SHP77 (cell line): ENCODE measurements around the gene IFIT1.
"Not testable (repeated sequence)": the region's sequence is repeated elsewhere in the genome, so short reads cannot be mapped to it uniquely, and the experiment has no call there.

Experiments
- DNase-seq, 2 experiments: peaks; one replicate each; lab custom pipeline; 2025; lab: John Stamatoyannopoulos, UW

The IFIT1 gene

DNA sequence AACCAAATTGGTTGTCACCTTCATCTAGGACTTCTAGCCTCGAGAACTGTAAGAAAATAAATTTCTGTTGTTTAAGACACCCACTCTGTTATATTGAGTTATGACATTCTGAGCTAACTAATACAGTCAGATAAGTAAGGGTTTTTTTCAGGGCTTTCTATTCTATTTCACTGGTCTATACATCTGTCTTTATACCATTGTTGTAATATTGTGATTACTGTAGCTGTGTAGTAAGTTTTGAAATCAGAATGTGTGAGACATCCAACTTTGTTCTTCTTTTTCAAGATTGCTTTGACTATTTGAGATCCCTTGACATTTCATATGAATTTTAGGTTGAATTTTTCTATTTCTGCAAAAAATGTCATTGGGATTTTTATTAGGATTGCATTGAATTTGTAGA, 7.5 kb downstream of the IFIT1 start:
- no peak for DNase-seq

DNA sequence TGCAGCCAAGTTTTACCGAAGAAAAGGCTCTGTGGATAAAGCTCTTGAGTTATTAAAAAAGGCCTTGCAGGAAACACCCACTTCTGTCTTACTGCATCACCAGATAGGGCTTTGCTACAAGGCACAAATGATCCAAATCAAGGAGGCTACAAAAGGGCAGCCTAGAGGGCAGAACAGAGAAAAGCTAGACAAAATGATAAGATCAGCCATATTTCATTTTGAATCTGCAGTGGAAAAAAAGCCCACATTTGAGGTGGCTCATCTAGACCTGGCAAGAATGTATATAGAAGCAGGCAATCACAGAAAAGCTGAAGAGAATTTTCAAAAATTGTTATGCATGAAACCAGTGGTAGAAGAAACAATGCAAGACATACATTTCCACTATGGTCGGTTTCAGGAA, 10.6 kb downstream of the IFIT1 start:
- no peak for DNase-seq

DNA sequence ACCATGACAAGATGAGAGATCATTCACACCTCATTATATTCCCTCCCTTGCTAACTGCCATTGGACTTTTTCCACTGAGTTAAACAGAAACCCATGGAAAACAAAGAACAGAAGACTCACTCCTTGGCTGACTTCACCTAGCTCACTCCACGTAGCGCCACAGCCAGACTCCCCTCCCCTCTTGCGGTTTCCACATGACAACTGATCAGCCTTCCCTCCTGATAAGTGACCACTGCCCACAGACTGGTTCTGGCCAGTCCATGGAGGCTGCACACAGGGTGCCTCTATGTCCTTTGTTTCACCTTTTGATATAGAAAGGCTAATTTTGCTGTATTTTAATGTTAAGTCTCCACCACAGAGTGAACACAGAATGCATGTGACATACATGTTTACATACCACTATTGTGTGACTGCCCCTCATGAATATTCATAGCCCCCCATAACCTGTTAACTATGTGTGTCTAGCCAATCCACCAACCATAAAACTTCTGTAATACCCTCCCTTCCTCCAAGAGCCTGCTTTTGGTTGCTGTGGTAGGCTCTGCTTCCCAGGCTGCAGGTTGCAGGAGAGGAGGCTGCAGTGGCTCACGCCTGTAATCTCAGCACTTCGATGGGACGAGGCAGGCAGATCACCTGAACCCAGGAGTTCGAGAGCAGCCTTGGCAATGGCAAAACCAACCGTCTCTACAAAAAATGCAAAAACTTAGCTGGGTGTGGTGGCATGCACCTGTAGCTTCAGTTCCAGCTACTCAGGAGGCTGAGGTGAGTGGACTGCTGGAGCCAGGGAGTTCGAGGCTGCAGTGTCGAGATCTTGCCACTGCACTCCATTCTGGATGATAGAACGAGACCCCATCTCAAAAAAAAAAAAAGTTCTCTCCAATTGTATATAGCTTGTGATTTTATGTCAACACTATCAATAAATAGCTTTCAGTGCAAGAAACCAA, 12.0 kb downstream of the IFIT1 start:
- no peak for DNase-seq

DNA sequence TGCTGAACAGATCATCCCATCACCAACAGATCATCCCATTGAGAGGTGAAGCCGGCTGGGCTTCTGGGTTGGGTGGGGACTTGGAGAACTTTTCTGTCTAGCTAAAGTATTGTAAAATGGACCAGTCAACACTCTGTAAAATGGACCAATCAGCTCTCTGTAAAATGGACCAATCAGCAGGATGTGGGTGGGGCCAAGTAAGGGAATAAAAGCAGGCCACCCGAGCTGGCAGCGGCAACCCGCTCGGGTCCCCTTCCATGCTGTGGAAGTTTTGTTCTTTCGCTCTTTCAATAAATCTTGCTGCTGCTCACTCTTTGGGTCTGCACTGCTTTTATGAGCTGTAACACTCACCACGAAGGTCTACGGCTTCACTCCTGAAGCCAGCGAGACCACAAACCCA, 13.8 kb downstream of the IFIT1 start:
- DNase-seq: not testable (repeated sequence)

DNA sequence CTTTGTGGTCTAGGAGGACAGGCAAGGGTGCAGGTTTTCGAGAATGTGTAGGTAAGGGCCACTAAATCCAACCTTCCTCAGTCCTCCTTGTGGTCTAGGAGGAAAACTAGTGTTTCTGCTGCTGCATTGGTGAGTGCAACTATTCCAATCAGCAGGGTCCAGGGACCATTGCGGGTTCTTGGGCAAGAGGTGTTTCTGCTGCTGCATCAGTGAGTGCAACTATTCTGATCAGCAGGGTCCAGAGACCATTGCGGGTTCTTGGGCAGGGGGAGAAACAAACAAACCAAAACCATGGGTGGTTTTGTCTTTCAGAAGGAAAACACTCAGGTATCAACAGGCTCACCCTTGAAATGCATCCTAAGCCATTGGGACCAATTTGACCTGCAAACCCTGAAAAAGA, 15.4 kb downstream of the IFIT1 start:
- DNase-seq: not testable (repeated sequence)

DNA sequence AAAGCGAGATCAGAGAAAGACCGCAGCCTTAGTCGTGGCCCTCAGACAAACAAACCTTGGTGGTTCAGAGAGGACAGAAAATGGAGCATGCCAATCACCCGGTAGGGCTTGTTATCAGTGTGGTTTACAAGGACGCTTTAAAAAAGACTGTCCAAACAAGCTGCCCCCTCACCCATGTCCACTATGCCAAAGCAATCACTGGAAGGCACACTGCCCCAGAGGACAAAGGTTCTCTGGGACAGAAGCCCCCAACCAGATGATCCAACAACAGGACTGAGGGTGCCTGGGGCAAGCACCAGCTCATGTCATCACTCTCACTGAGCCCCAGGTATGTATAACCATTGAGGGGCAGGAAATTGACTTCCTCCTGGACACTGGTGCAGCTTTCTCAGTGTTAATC, 16.9 kb downstream of the IFIT1 start:
- DNase-seq: not testable (repeated sequence)

DNA sequence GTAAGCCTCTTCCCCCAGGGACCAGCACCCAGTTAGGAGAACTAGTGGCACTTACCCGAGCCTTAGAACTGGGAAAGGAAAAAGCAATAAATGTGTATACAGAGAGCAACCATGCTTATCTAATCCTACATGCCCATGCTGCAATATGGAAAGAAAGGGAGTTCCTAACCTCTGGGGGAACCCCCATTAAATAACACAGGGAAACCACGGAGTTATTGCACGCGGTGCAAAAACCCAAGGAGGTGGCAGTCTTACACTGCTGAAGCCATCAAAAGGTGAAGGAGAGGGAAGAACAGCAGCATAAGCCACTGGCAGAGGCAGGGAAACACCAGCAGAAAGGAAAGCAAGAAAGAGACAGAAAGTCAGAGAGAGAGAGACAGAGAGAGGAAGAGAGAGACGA, 18.1 kb downstream of the IFIT1 start:
- not testable (repeated sequence) for DNase-seq

DNA sequence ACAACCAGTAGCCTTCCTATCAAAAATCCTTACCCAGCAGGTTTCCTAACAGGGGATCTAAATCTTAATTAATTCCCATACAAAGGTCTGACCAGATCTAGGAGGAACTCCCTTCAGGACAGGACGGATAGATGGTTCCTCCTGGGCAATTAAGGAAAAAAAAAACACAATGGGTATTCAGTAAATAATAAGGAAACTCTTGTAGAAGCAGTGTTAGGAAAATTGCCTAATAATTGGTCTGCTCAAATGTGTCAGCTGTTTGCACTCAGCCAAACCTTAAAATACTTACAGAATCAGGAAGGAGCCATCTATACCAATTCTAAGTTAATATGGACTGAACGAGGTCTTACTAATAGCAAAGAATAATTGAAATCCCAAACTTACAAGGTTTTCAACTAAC, 18.7 kb downstream of the IFIT1 start:
- not testable (repeated sequence) for DNase-seq

DNA sequence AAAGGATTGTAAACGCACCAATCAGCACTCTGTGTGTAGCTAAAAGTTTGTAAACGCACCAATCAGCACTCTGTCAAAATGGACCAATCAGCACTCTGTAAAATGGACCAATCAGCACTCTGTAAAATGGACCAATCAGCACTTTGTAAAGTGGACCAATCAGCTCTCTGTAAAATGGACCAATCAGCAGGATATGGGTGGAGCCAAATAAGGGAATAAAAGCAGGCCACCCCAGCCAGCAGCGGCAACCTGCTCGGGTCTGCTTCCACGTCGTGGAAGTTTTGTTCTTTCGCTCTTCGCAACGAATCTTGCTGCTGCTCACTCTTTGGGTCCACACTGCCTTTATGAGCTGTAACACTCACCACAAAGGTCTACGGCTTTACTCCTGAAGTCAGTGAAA, 19.9 kb downstream of the IFIT1 start:
- not testable (repeated sequence) for DNase-seq

DNA sequence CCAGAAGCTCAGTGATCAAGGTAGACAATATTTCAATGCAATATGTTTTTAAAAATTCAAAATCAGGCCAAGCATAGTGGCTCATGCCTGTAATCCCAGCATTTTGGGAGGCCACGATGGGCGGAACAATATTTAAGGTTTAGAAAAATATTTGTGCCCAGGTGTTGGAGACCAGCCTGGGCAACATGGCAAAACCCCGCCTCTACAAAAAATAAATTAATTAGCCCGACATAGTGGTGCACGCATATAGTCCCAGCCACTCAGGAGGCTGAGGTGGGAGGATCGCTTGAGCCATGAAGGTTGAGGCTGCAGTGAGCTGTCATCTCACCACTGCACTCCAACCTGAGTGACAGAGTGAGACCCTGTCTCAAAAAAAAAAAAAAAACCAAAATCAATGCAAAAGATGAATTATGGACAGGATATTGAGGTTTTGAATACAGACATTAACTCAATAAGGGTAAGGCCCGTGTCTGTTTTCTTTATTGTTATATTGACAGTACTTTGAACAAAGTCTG, 21.0 kb downstream of the IFIT1 start:
- no peak for DNase-seq

DNA sequence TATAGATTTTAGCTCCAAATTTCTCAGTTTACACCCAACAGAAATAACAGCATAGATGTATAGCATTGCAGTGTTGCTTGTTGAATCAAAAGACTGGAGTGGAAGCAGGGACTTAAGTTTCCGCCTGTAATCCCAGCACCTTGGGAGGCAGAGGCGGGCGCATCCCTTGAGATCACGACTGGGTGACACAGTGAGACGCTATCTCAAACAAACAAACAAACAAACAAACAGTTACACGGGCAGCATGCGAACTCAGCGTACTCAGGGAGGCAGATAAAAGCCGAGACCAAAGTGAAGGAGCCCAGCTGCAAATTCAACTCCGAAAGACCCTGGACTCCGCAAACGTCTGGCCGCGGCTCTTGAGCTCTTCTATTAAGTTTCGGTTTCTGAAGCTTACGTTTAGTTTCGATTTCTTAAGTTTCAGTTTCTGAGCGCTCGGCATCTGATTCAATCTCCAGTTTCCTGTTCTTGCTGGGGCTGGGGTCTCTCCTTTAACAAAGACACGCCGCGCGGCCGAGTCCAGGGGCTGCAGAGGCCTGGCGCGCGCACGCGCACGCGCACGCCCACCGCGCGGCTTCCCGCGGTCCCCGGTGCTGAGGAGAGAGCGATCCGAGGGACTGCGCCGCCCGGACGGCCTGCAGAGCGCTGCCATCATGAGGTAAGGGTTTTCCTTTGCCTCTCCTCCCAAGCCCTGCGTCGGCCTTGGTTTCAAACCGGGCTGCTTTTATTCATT, 21.9 kb downstream of the IFIT1 start, which contains the start of gene IFIT5:
IFIT5 (plus strand) TSS at position 423 of the 733 bp plus-strand sequence; CDS start at position 654, 231 bp downstream.
- DNase-seq: peak in 1 of 2 experiments; percentile 44

DNA sequence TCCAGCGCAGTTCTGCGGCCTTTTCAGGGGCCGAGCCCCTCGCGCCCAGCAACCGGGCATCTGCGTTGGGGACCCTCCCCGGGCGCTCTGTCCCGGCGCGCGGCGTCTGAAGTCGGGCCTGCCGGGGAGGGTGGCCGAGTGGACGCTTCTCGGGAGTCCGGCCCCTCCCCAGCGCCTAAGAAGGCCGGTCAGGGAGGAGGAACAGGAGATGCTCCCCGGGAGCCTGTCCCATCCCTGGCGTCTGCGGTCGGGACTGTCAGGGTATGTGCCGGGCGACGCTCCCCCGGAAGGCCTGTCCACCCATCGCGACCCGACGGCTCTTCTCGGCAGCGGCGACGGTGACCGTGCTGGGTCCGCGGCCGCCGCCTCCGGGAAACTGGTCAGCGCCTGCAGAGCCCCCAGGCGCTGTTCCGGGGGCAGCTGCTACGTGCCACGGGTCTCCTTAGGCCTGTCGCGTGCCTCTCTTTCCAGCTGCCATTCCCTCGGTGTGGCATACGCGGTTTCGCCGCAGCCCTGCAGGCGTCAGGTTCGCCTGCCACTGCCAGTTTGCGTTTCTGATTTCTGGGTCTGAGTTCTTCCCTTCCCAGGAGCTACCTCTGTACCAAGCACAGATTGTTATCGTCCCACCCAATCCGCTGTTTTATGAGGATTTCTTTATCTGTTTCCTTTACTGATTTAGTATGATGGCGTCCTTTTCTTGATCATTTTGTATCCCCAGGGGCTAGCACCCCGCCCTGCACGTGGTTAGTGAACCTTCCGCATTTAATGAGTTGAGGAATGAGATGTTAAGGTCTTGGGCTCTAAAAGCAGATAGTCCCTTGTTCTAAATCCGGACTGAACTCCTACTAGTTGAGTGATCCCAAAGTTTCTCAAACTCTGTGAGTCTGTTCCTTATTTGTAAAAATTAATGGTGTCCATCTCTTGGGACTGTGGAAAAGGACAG, 22.7 kb downstream of the IFIT1 start:
- DNase-seq: no peak

DNA sequence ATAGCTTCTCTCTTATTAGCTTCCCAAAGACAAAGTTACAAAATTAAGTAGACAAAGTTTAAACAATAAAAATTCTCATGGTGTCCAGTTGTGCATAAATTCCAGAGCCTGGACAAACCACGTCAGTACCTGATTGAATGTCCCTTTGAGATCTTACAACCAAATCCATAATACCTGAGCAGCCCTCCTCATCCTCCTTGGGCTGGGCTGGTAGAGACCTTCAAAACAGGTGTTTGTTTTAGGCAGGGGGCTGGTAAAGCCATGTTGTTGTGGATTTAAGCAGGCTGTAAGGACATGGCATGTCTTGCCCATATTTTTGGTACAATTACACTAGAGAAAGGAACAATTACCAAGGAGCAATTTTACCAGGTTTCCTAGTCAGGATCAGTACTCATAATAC, 24.0 kb downstream of the IFIT1 start:
- no peak for DNase-seq

DNA sequence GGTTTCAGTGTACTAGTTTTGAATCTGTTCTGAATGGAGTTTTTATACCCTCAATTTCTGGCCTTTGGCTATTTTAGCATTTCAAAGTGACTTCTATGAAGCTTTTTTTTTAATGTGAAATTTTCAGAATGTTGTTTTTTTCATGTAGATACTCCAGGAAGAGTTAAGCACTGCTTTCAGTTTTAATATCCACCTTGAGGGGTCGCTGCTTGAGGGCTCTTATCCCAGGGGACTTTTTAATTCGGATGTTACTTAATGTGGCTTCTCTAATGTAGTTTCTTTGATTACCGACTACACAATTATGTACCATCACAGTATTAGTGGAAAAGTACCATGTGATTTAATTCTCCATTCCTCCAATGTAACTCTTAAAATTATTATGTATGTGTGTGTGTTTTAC, 27.1 kb downstream of the IFIT1 start:
- DNase-seq: no peak

DNA sequence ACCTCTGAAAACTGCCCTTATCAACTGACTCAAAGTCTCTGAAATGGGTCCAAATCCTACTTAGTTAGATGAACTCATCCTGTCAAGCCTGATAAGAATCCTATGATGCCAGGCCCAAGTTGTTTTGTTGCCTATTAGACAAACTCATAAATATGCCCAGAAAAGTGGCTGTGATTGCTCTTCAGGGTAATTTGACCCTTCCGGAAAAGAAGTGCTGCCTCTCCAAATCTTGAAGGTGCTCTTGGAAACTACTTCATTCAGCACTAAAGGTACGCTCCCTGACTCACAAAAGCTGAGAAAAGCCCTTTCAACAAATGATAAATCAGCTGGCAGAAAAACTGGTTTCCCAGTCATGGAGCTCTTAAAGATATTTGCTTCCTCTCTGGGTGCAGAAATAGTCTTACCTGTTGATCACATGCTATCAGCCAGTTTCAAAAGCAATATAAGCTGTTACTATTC, 28.6 kb downstream of the IFIT1 start:
- no peak for DNase-seq

DNA sequence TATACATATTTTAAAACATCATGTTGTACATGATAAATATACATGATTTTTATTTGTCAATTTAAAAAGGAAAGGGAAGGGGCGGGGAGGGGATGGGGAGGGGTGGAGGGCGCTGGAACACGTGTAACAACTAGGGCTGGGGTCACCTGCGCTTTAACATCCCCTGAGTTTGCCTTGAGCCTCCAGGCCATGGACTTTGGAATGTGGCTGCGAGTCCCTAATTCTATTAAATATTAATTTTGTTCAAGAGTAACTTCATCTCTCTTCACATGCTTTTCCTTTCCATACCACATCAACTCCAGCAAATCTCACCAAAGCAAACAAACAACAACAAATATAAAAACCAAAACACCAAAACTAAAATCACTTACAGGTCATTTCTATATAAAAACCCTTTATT, 32.6 kb downstream of the IFIT1 start:
- no peak for DNase-seq

DNA sequence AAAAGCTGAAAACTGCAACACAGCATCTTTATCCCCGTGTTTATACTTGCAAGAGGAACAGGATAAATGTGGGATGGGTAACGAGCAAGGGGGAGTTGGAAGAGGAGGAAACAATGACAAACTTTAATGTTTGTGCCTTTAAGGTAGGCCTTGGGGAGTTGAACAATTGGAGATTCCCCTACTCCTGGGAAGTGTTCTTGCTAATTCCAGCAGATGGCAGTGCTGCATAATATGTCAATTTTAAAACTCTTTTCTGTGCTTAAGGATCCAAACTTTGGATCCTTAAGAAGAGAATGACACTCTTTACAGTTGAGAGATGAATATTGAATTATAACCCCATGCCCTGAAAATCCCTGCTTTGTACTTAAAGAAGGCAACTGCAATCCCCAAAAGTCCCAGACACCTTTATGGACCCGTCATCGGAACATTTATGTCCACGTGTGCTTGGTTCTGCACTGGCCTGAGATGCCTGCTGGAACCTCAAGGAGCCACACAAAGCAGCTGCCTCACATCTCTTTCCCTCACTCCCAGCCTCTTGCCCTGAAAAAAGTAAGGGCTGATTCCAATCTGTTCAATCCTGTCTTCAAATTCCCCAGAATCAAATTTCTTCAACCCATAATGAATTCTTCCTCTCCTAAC, 33.9 kb downstream of the IFIT1 start:
- no peak for DNase-seq

DNA sequence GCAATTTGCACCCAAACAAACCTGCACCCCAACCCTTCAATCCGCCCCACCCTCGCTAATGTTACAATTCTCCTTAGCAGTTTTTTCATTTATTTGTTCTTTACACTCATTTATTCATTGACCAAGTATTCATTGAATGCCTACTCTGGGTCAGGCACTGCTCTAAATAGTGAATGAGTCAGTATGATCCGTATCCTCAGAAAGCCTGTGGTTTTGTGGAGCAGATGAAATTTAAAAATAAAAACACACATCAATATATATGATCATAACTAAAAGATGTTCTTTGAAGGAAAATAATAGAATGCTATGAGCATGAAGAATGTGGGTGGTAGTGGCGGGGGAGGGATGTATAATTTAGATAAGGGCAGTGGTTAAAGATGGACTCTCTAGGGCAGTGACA, 35.2 kb downstream of the IFIT1 start:
- no peak for DNase-seq

DNA sequence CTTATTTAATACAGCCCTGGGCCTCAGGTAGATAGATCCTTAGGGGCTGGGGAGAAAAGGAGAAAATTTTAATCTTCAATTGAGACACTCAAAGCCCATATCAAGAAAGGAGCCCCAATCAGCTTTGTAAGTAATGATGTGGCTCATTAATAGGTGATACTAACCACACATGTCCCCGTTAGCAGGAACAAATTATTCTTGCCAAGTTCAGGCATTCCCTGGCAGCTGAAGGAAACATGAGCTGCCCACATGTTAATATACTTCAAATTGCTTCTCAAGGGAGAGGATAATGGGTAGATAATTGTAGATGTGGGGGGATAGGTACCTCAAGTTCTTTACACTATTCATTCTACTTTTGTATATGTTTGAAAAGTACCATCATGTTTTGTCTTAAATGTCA, 36.5 kb downstream of the IFIT1 start:
- DNase-seq: no peak

DNA sequence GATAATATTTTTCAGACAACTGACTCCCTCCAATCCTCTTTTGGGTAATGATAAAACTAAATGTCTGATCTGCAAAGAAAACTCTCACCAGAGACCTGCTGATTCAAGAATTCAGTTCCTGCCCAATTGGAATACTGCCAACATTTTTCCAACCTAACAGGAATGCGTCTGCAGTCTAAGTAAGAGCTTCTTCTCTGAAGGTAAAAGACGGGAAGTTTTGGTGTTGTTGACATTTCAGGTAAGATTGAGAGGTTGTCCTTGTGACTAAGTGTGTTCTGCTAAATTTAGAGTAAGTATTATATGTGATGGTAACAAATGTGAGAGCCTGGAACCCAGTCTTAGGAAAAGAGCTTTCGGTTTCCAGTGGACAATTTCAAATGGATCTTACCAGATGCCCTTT, 39.6 kb downstream of the IFIT1 start:
- DNase-seq: no peak

DNA sequence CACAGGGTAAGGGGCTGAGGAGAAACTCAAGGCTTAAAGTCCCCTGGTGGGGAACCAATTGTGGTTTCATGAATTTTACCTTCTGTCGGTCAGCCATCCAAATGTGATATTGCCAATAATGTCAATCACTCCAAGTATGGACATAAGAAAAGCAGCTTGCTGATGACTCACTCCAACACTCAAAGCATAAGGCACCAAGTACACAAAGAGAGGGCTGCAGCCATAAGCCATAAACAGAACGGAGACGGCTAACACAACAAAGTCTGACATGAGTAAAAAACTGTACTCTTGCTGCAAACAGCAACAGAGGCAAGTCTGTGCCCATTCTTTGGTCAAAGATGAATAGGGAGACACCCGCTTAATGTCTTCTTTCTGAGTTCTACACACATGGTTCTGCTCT, 46.1 kb downstream of the IFIT1 start:
- no peak for DNase-seq
